Activated T-cell treated with anti-CD3 and anti-CD28 coated beads for 24 hours (primary cell): ENCODE measurements around the gene FAM193A.
A peak's percentile ranks its signal among the peaks of the same experiment; 100 is the strongest.
"Not testable (repeated sequence)": the region's sequence is repeated elsewhere in the genome, so short reads cannot be mapped to it uniquely, and the experiment has no call there.

ENCODE experiments used
- DNase-seq: peaks from one replicate; pipeline ENCODE4 v3.0.0-alpha.2; 2020; ENCODE audit warnings: low read depth

Gene FAM193A

GRCh38 chr4:2750719-2751605 is 214.5 kb downstream of the FAM193A start:
- DNase-seq = no peak

- DNase-seq = no peak
Observed at GRCh38 chr4:2753436-2753835, 217.0 kb downstream of the FAM193A start.

GRCh38 chr4:2754848-2755819 is 218.7 kb downstream of the FAM193A start:
- DNase-seq = no peak

- DNase-seq = peak; percentile 69
Observed at GRCh38 chr4:2755821-2756690, 219.6 kb downstream of the FAM193A start, which contains the start of gene TNIP2. TSS of gene TNIP2 (minus strand) at chr4:2756336. CDS start at chr4:2756289, 47 bp downstream.

- no peak for DNase-seq
Observed at GRCh38 chr4:2756691-2757350, 220.4 kb downstream of the FAM193A start.

GRCh38 chr4:2757426-2757825 is 221.0 kb downstream of the FAM193A start:
- DNase-seq = no peak

GRCh38 chr4:2761035-2761923 is 224.8 kb downstream of the FAM193A start:
- no peak for DNase-seq

GRCh38 chr4:2762048-2762447 is 225.6 kb downstream of the FAM193A start:
- no peak for DNase-seq

- not testable (repeated sequence) for DNase-seq
Observed at GRCh38 chr4:2762486-2763370, 226.3 kb downstream of the FAM193A start.

GRCh38 chr4:2763511-2763967 is 227.1 kb downstream of the FAM193A start:
- no peak for DNase-seq

- no peak for DNase-seq
Observed at GRCh38 chr4:2765832-2766526, 229.5 kb downstream of the FAM193A start.

GRCh38 chr4:2767046-2767704 is 230.7 kb downstream of the FAM193A start:
- DNase-seq = no peak

GRCh38 chr4:2767705-2768074 is 231.2 kb downstream of the FAM193A start:
- DNase-seq = no peak

- DNase-seq = no peak
Observed at GRCh38 chr4:2768124-2768523, 231.7 kb downstream of the FAM193A start.

- DNase-seq = no peak
Observed at GRCh38 chr4:2768921-2769336, 232.5 kb downstream of the FAM193A start.

- no peak for DNase-seq
Observed at GRCh38 chr4:2771264-2771663, 234.8 kb downstream of the FAM193A start.

GRCh38 chr4:2780643-2781042 is 244.2 kb downstream of the FAM193A start:
- not testable (repeated sequence) for DNase-seq

GRCh38 chr4:2781911-2782310 is 245.5 kb downstream of the FAM193A start:
- DNase-seq = no peak
